Measurements from ENCODE around the gene ATL1.

DNA sequence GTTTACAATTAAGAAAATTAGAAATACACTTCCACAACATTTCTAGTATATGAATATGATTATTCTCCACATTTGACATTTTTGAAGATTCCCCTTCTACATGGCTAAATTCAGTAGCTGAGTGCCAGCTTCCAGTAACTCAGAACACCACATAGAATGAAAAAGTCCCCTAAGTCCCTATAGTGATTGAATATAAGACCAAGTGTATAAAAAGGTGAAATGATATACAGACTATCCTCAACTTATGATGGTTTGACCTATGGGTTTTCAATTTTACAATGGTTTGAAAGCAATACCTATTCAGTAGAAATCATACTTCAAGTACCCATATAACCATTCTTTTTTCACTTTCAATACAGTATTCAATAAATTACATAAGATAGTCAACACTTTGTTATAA lies 15.8 kb downstream of the ATL1 start:
- TF ChIP-seq, protein P1, sequence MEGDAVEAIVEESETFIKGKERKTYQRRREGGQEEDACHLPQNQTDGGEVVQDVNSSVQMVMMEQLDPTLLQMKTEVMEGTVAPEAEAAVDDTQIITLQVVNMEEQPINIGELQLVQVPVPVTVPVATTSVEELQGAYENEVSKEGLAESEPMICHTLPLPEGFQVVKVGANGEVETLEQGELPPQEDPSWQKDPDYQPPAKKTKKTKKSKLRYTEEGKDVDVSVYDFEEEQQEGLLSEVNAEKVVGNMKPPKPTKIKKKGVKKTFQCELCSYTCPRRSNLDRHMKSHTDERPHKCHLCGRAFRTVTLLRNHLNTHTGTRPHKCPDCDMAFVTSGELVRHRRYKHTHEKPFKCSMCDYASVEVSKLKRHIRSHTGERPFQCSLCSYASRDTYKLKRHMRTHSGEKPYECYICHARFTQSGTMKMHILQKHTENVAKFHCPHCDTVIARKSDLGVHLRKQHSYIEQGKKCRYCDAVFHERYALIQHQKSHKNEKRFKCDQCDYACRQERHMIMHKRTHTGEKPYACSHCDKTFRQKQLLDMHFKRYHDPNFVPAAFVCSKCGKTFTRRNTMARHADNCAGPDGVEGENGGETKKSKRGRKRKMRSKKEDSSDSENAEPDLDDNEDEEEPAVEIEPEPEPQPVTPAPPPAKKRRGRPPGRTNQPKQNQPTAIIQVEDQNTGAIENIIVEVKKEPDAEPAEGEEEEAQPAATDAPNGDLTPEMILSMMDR (tag by site-specific recombination; IDR thresholded peaks at IDR 0.05) = no peak
- TF ChIP-seq, protein P2, sequence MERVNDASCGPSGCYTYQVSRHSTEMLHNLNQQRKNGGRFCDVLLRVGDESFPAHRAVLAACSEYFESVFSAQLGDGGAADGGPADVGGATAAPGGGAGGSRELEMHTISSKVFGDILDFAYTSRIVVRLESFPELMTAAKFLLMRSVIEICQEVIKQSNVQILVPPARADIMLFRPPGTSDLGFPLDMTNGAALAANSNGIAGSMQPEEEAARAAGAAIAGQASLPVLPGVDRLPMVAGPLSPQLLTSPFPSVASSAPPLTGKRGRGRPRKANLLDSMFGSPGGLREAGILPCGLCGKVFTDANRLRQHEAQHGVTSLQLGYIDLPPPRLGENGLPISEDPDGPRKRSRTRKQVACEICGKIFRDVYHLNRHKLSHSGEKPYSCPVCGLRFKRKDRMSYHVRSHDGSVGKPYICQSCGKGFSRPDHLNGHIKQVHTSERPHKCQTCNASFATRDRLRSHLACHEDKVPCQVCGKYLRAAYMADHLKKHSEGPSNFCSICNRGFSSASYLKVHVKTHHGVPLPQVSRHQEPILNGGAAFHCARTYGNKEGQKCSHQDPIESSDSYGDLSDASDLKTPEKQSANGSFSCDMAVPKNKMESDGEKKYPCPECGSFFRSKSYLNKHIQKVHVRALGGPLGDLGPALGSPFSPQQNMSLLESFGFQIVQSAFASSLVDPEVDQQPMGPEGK (tag by site-specific recombination; IDR thresholded peaks at IDR 0.05) = no peak
- TF ChIP-seq, protein P3, sequence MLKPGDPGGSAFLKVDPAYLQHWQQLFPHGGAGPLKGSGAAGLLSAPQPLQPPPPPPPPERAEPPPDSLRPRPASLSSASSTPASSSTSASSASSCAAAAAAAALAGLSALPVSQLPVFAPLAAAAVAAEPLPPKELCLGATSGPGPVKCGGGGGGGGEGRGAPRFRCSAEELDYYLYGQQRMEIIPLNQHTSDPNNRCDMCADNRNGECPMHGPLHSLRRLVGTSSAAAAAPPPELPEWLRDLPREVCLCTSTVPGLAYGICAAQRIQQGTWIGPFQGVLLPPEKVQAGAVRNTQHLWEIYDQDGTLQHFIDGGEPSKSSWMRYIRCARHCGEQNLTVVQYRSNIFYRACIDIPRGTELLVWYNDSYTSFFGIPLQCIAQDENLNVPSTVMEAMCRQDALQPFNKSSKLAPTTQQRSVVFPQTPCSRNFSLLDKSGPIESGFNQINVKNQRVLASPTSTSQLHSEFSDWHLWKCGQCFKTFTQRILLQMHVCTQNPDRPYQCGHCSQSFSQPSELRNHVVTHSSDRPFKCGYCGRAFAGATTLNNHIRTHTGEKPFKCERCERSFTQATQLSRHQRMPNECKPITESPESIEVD (tag by site-specific recombination; IDR thresholded peaks at IDR 0.05) = no peak
- TF ChIP-seq KLF16 (tag by site-specific recombination; IDR thresholded peaks at IDR 0.05) = no peak
- no peak for TF ChIP-seq ZNF670 (tag by site-specific recombination; IDR thresholded peaks at IDR 0.05; ENCODE audit: low read depth)
- TF ChIP-seq, protein P4, sequence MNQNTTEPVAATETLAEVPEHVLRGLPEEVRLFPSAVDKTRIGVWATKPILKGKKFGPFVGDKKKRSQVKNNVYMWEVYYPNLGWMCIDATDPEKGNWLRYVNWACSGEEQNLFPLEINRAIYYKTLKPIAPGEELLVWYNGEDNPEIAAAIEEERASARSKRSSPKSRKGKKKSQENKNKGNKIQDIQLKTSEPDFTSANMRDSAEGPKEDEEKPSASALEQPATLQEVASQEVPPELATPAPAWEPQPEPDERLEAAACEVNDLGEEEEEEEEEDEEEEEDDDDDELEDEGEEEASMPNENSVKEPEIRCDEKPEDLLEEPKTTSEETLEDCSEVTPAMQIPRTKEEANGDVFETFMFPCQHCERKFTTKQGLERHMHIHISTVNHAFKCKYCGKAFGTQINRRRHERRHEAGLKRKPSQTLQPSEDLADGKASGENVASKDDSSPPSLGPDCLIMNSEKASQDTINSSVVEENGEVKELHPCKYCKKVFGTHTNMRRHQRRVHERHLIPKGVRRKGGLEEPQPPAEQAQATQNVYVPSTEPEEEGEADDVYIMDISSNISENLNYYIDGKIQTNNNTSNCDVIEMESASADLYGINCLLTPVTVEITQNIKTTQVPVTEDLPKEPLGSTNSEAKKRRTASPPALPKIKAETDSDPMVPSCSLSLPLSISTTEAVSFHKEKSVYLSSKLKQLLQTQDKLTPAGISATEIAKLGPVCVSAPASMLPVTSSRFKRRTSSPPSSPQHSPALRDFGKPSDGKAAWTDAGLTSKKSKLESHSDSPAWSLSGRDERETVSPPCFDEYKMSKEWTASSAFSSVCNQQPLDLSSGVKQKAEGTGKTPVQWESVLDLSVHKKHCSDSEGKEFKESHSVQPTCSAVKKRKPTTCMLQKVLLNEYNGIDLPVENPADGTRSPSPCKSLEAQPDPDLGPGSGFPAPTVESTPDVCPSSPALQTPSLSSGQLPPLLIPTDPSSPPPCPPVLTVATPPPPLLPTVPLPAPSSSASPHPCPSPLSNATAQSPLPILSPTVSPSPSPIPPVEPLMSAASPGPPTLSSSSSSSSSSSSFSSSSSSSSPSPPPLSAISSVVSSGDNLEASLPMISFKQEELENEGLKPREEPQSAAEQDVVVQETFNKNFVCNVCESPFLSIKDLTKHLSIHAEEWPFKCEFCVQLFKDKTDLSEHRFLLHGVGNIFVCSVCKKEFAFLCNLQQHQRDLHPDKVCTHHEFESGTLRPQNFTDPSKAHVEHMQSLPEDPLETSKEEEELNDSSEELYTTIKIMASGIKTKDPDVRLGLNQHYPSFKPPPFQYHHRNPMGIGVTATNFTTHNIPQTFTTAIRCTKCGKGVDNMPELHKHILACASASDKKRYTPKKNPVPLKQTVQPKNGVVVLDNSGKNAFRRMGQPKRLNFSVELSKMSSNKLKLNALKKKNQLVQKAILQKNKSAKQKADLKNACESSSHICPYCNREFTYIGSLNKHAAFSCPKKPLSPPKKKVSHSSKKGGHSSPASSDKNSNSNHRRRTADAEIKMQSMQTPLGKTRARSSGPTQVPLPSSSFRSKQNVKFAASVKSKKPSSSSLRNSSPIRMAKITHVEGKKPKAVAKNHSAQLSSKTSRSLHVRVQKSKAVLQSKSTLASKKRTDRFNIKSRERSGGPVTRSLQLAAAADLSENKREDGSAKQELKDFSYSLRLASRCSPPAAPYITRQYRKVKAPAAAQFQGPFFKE (tag by site-specific recombination; IDR thresholded peaks at IDR 0.05; ENCODE audit: borderline replicate concordance) = no peak
- TF ChIP-seq ZNF350 (tag by site-specific recombination; IDR thresholded peaks at IDR 0.05) = no peak
- no peak for TF ChIP-seq ZNF555 (tag by site-specific recombination; conservative IDR thresholded peaks at IDR 0.05)
- no peak for TF ChIP-seq ZBTB8A (tag by site-specific recombination; IDR thresholded peaks at IDR 0.05)
- no peak for TF ChIP-seq ZNF175 (tag by site-specific recombination; IDR thresholded peaks at IDR 0.05)
- no peak for TF ChIP-seq ZFP3 (tag by site-specific recombination; IDR thresholded peaks at IDR 0.05; ENCODE audit: low read depth)

Data from HEK293 (cell line).